HuH-7 (cell line): ENCODE results near the gene ZYG11A.

Experiments used
- DNase-seq: peaks from one replicate; pipeline ENCODE4 v3.0.0; 2011; ENCODE audit warnings: low spot score

ZYG11A gene

GRCh38 chr1:52918201-52918600, 75.6 kb downstream of the ZYG11A start:
- no peak for DNase-seq

- no peak for DNase-seq
These were observed 76.6 kb downstream of the ZYG11A start for GRCh38 chr1:52919051-52919722.

- no peak for DNase-seq
These were observed 77.3 kb downstream of the ZYG11A start for GRCh38 chr1:52919723-52920483.

- peak; percentile 48 for DNase-seq
These were observed 78.3 kb downstream of the ZYG11A start for GRCh38 chr1:52920791-52921291.

- peak; percentile 77 for DNase-seq
These were observed 83.0 kb downstream of the ZYG11A start for GRCh38 chr1:52925571-52926005.

GRCh38 chr1:52926864-52927211, 84.3 kb downstream of the ZYG11A start:
- no peak for DNase-seq

- peak; percentile 79 for DNase-seq
These were observed 84.9 kb downstream of the ZYG11A start, which contains the start of gene SCP2 for GRCh38 chr1:52927212-52928014. TSS of gene SCP2 (plus strand) at chr1:52927276. CDS start at chr1:52927397, 121 bp downstream.

GRCh38 chr1:52928015-52928404, 85.5 kb downstream of the ZYG11A start:
- no peak for DNase-seq

GRCh38 chr1:52929019-52929418, 86.5 kb downstream of the ZYG11A start:
- DNase-seq = no peak

- no peak for DNase-seq
These were observed 95.0 kb downstream of the ZYG11A start for GRCh38 chr1:52937433-52938182.

GRCh38 chr1:52938183-52938451, 95.6 kb downstream of the ZYG11A start:
- no peak for DNase-seq

- DNase-seq = no peak
These were observed 101.4 kb downstream of the ZYG11A start for GRCh38 chr1:52943876-52944416.

GRCh38 chr1:52944566-52944965, 102.0 kb downstream of the ZYG11A start:
- no peak for DNase-seq
